Activated T-helper 2 cell treated with anti-CD3 and anti-CD28 coated beads, Interferon-gamma antibody, Interleukin-2, Interleukin-4, amounts not matched to agents 10 μg/mL and 5 μg/mL and 100 μg/mL, durations not matched to agents 14 hours and 24 hours and 36 hours (primary cell): ENCODE data around the gene SCGB1D4. TPM values are rescaled to one million over a fixed set of nuclear protein-coding genes. Genes with fewer than 3 reads are reported as not detected.
"Not testable (repeated sequence)": the region's sequence is repeated elsewhere in the genome, so short reads cannot be mapped to it uniquely, and the experiment has no call there.

Experiments
- DNase-seq: peaks from one replicate; pipeline ENCODE4 v3.0.0; 2021; ENCODE audit warnings: low spot score
- H3K27ac Mint-ChIP-seq: one replicate; pipeline ENCODE4 v1.8.0; 2021; ENCODE audit warnings: mixed read lengths
- H3K27me3 Mint-ChIP-seq: one replicate; pipeline ENCODE4 v1.8.0; 2021; ENCODE audit warnings: low read depth, mixed read lengths
- H3K36me3 Mint-ChIP-seq: one replicate; pipeline ENCODE4 v1.8.0; 2021; ENCODE audit warnings: low read depth, mixed read lengths
- H3K4me1 Mint-ChIP-seq: one replicate; pipeline ENCODE4 v1.8.0; 2021; ENCODE audit warnings: low read depth, mixed read lengths
- H3K4me3 Mint-ChIP-seq: one replicate; pipeline ENCODE4 v1.8.0; 2021; ENCODE audit warnings: low read depth, mild to moderate bottlenecking, moderate library complexity, mixed read lengths
- H3K9me3 Mint-ChIP-seq: one replicate; pipeline ENCODE4 v1.8.0; 2021; ENCODE audit warnings: mixed read lengths
- intact Hi-C: fragments of 100-400 bp; cut with micrococcal nuclease; formaldehyde crosslinking; loops from one replicate; pipeline ENCODE4 v1.15.1; 2023
- total RNA-seq: library from RNA; stranded (reverse); gene quantifications from 2 replicates; pipeline ENCODE4 v1.2.3, GENCODE V29; 2022

SCGB1D4 gene
- total RNA-seq, 1 donor from 2014 or later: not detected

- H3K27ac Mint-ChIP-seq, H3K4me1 Mint-ChIP-seq, H3K4me3 Mint-ChIP-seq, intact Hi-C loops, H3K9me3 Mint-ChIP-seq, H3K27me3 Mint-ChIP-seq, DNase-seq, H3K36me3 Mint-ChIP-seq: not testable (repeated sequence)
These were observed 26.9 kb upstream of the SCGB1D4 start for GRCh38 chr11:62325781-62326180.

- peak; percentile 33 for DNase-seq
- intact Hi-C loops: no loop called here
- no peak overlapping the region for H3K27ac Mint-ChIP-seq
- peaks cover 5% of the 10 kb centered on the region for H3K4me1 Mint-ChIP-seq
- peaks cover 8% of the 10 kb centered on the region for H3K27me3 Mint-ChIP-seq
- no peaks in the 10 kb centered on the region for H3K36me3 Mint-ChIP-seq
- H3K4me3 Mint-ChIP-seq: no peak overlapping the region
- H3K9me3 Mint-ChIP-seq: no peaks in the 10 kb centered on the region
These were observed 26.1 kb upstream of the SCGB1D4 start for GRCh38 chr11:62324731-62325556.

GRCh38 chr11:62322524-62322923 lies 23.6 kb upstream of the SCGB1D4 start:
- no peaks in the 10 kb centered on the region for H3K36me3 Mint-ChIP-seq
- DNase-seq: no peak
- H3K27me3 Mint-ChIP-seq: peaks cover 9% of the 10 kb centered on the region
- intact Hi-C loops: no loop called here
- H3K9me3 Mint-ChIP-seq: no peaks in the 10 kb centered on the region
- no peak overlapping the region for H3K4me3 Mint-ChIP-seq
- H3K4me1 Mint-ChIP-seq: peaks cover 2% of the 10 kb centered on the region
- no peak overlapping the region for H3K27ac Mint-ChIP-seq

- Mint-ChIP-seq H3K27me3 (peaks cover 32% of the 10 kb centered on the region), H3K9me3 (no peaks in the 10 kb centered on the region), H3K4me3 (no peak overlapping the region), H3K36me3 (no peaks in the 10 kb centered on the region), H3K4me1 (peaks cover 5% of the 10 kb centered on the region), H3K27ac (no peak overlapping the region)
- intact Hi-C loops: no loop called here
- no peak for DNase-seq
These were observed 16.6 kb upstream of the SCGB1D4 start for GRCh38 chr11:62315431-62315830.

GRCh38 chr11:62309991-62310390 lies 11.1 kb upstream of the SCGB1D4 start:
- Mint-ChIP-seq H3K27me3 (peaks cover 50% of the 10 kb centered on the region), H3K36me3 (no peaks in the 10 kb centered on the region), H3K4me3 (no peak overlapping the region), H3K27ac (no peak overlapping the region), H3K4me1 (peaks cover 5% of the 10 kb centered on the region), H3K9me3 (no peaks in the 10 kb centered on the region)
- intact Hi-C loops: loop anchor here (2.0 to 5.0 kb wide), 2 partner anchors 73 to 91 kb away; no protein-coding TSS in a partner anchor
- DNase-seq: no peak

GRCh38 chr11:62307950-62308349 lies 9.1 kb upstream of the SCGB1D4 start:
- Mint-ChIP-seq H3K4me3 (no peak overlapping the region), H3K27me3 (peaks cover 41% of the 10 kb centered on the region), H3K27ac (no peak overlapping the region), H3K36me3 (no peaks in the 10 kb centered on the region), H3K9me3 (no peaks in the 10 kb centered on the region), H3K4me1 (peaks cover 5% of the 10 kb centered on the region)
- intact Hi-C loops: no loop called here
- DNase-seq: no peak

- Mint-ChIP-seq H3K27me3 (peaks cover 43% of the 10 kb centered on the region), H3K4me3 (no peak overlapping the region), H3K27ac (no peak overlapping the region), H3K36me3 (no peaks in the 10 kb centered on the region), H3K9me3 (no peaks in the 10 kb centered on the region), H3K4me1 (peaks cover 3% of the 10 kb centered on the region)
- intact Hi-C loops: no loop called here
- DNase-seq: no peak
These were observed 7.4 kb upstream of the SCGB1D4 start for GRCh38 chr11:62306227-62306626.

- Mint-ChIP-seq H3K9me3 (no peaks in the 10 kb centered on the region), H3K36me3 (no peaks in the 10 kb centered on the region), H3K4me3 (no peak overlapping the region), H3K27me3 (peaks cover 15% of the 10 kb centered on the region), H3K4me1 (no peaks in the 10 kb centered on the region), H3K27ac (no peak overlapping the region)
- DNase-seq: no peak
- intact Hi-C loops: no loop called here
These were observed 3.4 kb downstream of the SCGB1D4 start for GRCh38 chr11:62295504-62295903.

- intact Hi-C loops: no loop called here
- DNase-seq: no peak
- peaks cover 12% of the 10 kb centered on the region for H3K27me3 Mint-ChIP-seq
- H3K36me3 Mint-ChIP-seq: no peaks in the 10 kb centered on the region
- no peak overlapping the region for H3K4me3 Mint-ChIP-seq
- H3K27ac Mint-ChIP-seq: no peak overlapping the region
- H3K4me1 Mint-ChIP-seq: no peaks in the 10 kb centered on the region
- H3K9me3 Mint-ChIP-seq: no peaks in the 10 kb centered on the region
These were observed 18.4 kb downstream of the SCGB1D4 start for GRCh38 chr11:62280452-62280851.

- intact Hi-C loops: no loop called here
- no peaks in the 10 kb centered on the region for H3K36me3 Mint-ChIP-seq
- H3K4me3 Mint-ChIP-seq: no peak overlapping the region
- H3K9me3 Mint-ChIP-seq: no peaks in the 10 kb centered on the region
- no peak for DNase-seq
- H3K27me3 Mint-ChIP-seq: peaks cover 9% of the 10 kb centered on the region
- H3K4me1 Mint-ChIP-seq: no peaks in the 10 kb centered on the region
- H3K27ac Mint-ChIP-seq: no peak overlapping the region
These were observed 25.0 kb downstream of the SCGB1D4 start for GRCh38 chr11:62273789-62274275.

- Mint-ChIP-seq H3K27me3 (peaks cover 9% of the 10 kb centered on the region), H3K9me3 (no peaks in the 10 kb centered on the region), H3K4me3 (no peak overlapping the region), H3K4me1 (no peaks in the 10 kb centered on the region), H3K36me3 (no peaks in the 10 kb centered on the region), H3K27ac (no peak overlapping the region)
- intact Hi-C loops: no loop called here
- DNase-seq: no peak
These were observed 25.6 kb downstream of the SCGB1D4 start for GRCh38 chr11:62273284-62273683.

GRCh38 chr11:62269654-62270278 lies 29.1 kb downstream of the SCGB1D4 start, which contains the start of gene SCGB2A2:
Gene SCGB2A2 (plus strand): TSS chr11:62270158. CDS start chr11:62270217, 59 bp downstream.
- Mint-ChIP-seq H3K9me3 (no peaks in the 10 kb centered on the region), H3K4me1 (peaks cover 8% of the 10 kb centered on the region), H3K4me3 (no peak within 1 kb of the TSS), H3K27ac (no peak within 1 kb of the TSS), H3K36me3 (no peaks in the 10 kb centered on the region), H3K27me3 (peaks cover 9% of the 10 kb centered on the region)
- no peak for DNase-seq
- intact Hi-C loops: no loop called here

GRCh38 chr11:62267576-62267975 lies 31.3 kb downstream of the SCGB1D4 start:
- no peaks in the 10 kb centered on the region for H3K36me3 Mint-ChIP-seq
- peaks cover 11% of the 10 kb centered on the region for H3K4me1 Mint-ChIP-seq
- intact Hi-C loops: no loop called here
- peaks cover 13% of the 10 kb centered on the region for H3K27me3 Mint-ChIP-seq
- H3K9me3 Mint-ChIP-seq: no peaks in the 10 kb centered on the region
- DNase-seq: no peak
- no peak overlapping the region for H3K27ac Mint-ChIP-seq
- no peak overlapping the region for H3K4me3 Mint-ChIP-seq
